HEK293 (cell line): Measurements from ENCODE around the gene GPR62.

Experiments
- CTCF ChIA-PET: fragments of 350-600 bp; formaldehyde crosslinking; extraction: SDS; loops from one replicate; lab custom pipeline; 2021; ENCODE audit warnings: antibody characterized with exemption; lab: Yijun Ruan, JAX
- POLR2A ChIA-PET: fragments of 300-600 bp; formaldehyde crosslinking; extraction: SDS; loops from one replicate; lab custom pipeline; 2020; ENCODE audit warnings: antibody characterized with exemption, inconsistent platforms; lab: Yijun Ruan, JAX
- H3K27ac ChIP-seq: fragments of 200-500 bp; sonication (Bioruptor generic); 2 replicates; pipeline ENCODE4 v1.5.1; 2014; ENCODE audit warnings: low read depth, low read length, control low read depth, inconsistent platforms; ENCODE audit errors: extremely low read depth
- H3K36me3 ChIP-seq, 2 experiments: fragments of 200-500 bp in 1 of 2; sonication (Bioruptor generic) in 1 of 2; 1 replicate in 1 of 2; 2 replicates in 1 of 2; pipeline ENCODE4 v1.5.1; 2014 to 2017; ENCODE audit warnings: inconsistent platforms in 2 of 2, low read length in 2 of 2; ENCODE audit not compliant: control insufficient read depth in 2 of 2, insufficient read depth in 1 of 2
- H3K4me1 ChIP-seq: fragments of 200-500 bp; sonication (Bioruptor generic); 2 replicates; pipeline ENCODE4 v1.5.1; 2014; ENCODE audit warnings: mild to moderate bottlenecking, low read length, inconsistent platforms; ENCODE audit not compliant: control insufficient read depth, insufficient read depth
- H3K4me3 ChIP-seq: 2 replicates; pipeline ENCODE4 v1.5.1; 2011; ENCODE audit warnings: low read depth, mild to moderate bottlenecking, control low read depth, low read length, moderate library complexity
- H3K9me3 ChIP-seq: fragments of 200-500 bp; sonication (Bioruptor generic); 2 replicates; pipeline ENCODE4 v1.5.1; 2014; ENCODE audit warnings: low read depth, low read length, inconsistent platforms; ENCODE audit not compliant: control insufficient read depth, insufficient read depth
- BCL11A ChIP-seq: fragments of 450-650 bp; formaldehyde crosslinking; IDR thresholded peaks from 2 replicates; pipeline ENCODE4 v1.5.1; 2016; ENCODE audit warnings: low read depth, missing biosample characterization, missing genetic modification characterization
- BCL6B ChIP-seq: fragments of 450-650 bp; formaldehyde crosslinking; IDR thresholded peaks from 2 replicates; pipeline ENCODE4 v1.5.1; 2017; ENCODE audit warnings: missing biosample characterization, missing genetic modification characterization
- GLIS2 ChIP-seq: fragments of 450-650 bp; formaldehyde crosslinking; IDR thresholded peaks from 2 replicates; pipeline ENCODE4 v1.5.1; 2016; ENCODE audit warnings: missing biosample characterization, missing genetic modification characterization
- KLF1 ChIP-seq: fragments of 450-650 bp; formaldehyde crosslinking; IDR thresholded peaks from 2 replicates; pipeline ENCODE4 v1.5.1; 2016; ENCODE audit warnings: missing biosample characterization, missing genetic modification characterization
- KLF10 ChIP-seq: fragments of 450-650 bp; IDR thresholded peaks from 2 replicates; pipeline ENCODE4 v1.5.1; 2018; ENCODE audit warnings: missing biosample characterization, mild to moderate bottlenecking, missing genetic modification characterization
- KLF16 ChIP-seq: fragments of 450-650 bp; formaldehyde crosslinking; IDR thresholded peaks from 2 replicates; pipeline ENCODE4 v1.5.1; 2017; ENCODE audit warnings: missing biosample characterization, missing genetic modification characterization
- SALL2 ChIP-seq: fragments of 450-650 bp; formaldehyde crosslinking; IDR thresholded peaks from 2 replicates; pipeline ENCODE4 v1.5.0; 2017; ENCODE audit warnings: missing biosample characterization, mild to moderate bottlenecking, missing genetic modification characterization, borderline replicate concordance
- SP7 ChIP-seq: fragments of 450-650 bp; formaldehyde crosslinking; IDR thresholded peaks from 2 replicates; pipeline ENCODE4 v1.5.1; 2016; ENCODE audit warnings: missing biosample characterization, missing genetic modification characterization
- ZBTB11 ChIP-seq: fragments of 450-650 bp; formaldehyde crosslinking; conservative IDR thresholded peaks from 2 replicates; pipeline ENCODE4 v1.5.1; 2016; ENCODE audit warnings: low read depth, missing biosample characterization, missing genetic modification characterization
- ZBTB20 ChIP-seq: fragments of 450-650 bp; formaldehyde crosslinking; IDR thresholded peaks from 2 replicates; pipeline ENCODE4 v1.5.1; 2016; ENCODE audit warnings: missing biosample characterization, missing genetic modification characterization
- ZBTB48 ChIP-seq: fragments of 450-650 bp; formaldehyde crosslinking; IDR thresholded peaks from 2 replicates; pipeline ENCODE4 v1.5.1; 2016; ENCODE audit warnings: missing biosample characterization, missing genetic modification characterization
- ZFHX2 ChIP-seq: fragments of 450-650 bp; formaldehyde crosslinking; conservative IDR thresholded peaks from 2 replicates; pipeline ENCODE4 v1.5.1; 2016; ENCODE audit warnings: missing biosample characterization, missing genetic modification characterization
- ZIC2 ChIP-seq: fragments of 450-650 bp; formaldehyde crosslinking; IDR thresholded peaks from 2 replicates; pipeline ENCODE4 v1.5.1; 2016; ENCODE audit warnings: missing biosample characterization, missing genetic modification characterization
- ZNF16 ChIP-seq: fragments of 450-650 bp; formaldehyde crosslinking; IDR thresholded peaks from 2 replicates; pipeline ENCODE4 v1.5.1; 2016; ENCODE audit warnings: low read depth, missing biosample characterization, missing genetic modification characterization
- ZNF423 ChIP-seq: fragments of 450-650 bp; formaldehyde crosslinking; IDR thresholded peaks from 2 replicates; pipeline ENCODE4 v1.5.1; 2016; ENCODE audit warnings: missing biosample characterization, missing genetic modification characterization
- ZNF501 ChIP-seq: fragments of 450-650 bp; formaldehyde crosslinking; IDR thresholded peaks from 2 replicates; pipeline ENCODE4 v1.5.1; 2016; ENCODE audit warnings: missing biosample characterization, missing genetic modification characterization
- ZNF629 ChIP-seq: fragments of 450-650 bp; formaldehyde crosslinking; IDR thresholded peaks from 2 replicates; pipeline ENCODE4 v1.5.1; 2017; ENCODE audit warnings: missing biosample characterization, missing genetic modification characterization
- ZNF843 ChIP-seq: fragments of 450-650 bp; formaldehyde crosslinking; IDR thresholded peaks from 2 replicates; pipeline ENCODE4 v1.5.1; 2016; ENCODE audit warnings: missing biosample characterization, missing genetic modification characterization
- ZSCAN30 ChIP-seq: fragments of 450-650 bp; IDR thresholded peaks from 2 replicates; pipeline ENCODE4 v1.5.1; 2018; ENCODE audit warnings: missing biosample characterization, mild to moderate bottlenecking, missing genetic modification characterization, moderate library complexity
- TF ChIP-seq, protein P1 (sequence below): fragments of 450-650 bp; formaldehyde crosslinking; IDR thresholded peaks from 2 replicates; pipeline ENCODE4 v1.5.1; 2017; ENCODE audit warnings: missing biosample characterization, missing genetic modification characterization
- TF ChIP-seq, protein P2 (sequence below): fragments of 450-650 bp; formaldehyde crosslinking; IDR thresholded peaks from 2 replicates; pipeline ENCODE4 v1.5.1; 2016; ENCODE audit warnings: missing biosample characterization, missing genetic modification characterization, low read depth

Gene GPR62

GRCh38 chr3:51940648-51941462 is 14.3 kb upstream of the GPR62 start (continued):
- TF ChIP-seq BCL6B (tag by site-specific recombination) (no peak), ZBTB48 (tag by site-specific recombination) (no peak)

GRCh38 chr3:51941463-51941797 is 13.8 kb upstream of the GPR62 start:
- CTCF ChIA-PET, result interaction anchor here (0.6 to 2.4 kb wide), 23 partner anchors 9 to 253 kb away, joined by 3 to 13 read pairs (median 4); partner anchors contain the start of genes ABHD14B, DUSP7 and GPR62
- Histone ChIP-seq H3K4me3 (peak overlapping the region; percentile 70), H3K36me3 (peaks cover 0 to 40% of the 10 kb centered on the region in 2 experiments; a peak in 1 of 3 replicates), H3K9me3 (no peaks in the 10 kb centered on the region), H3K4me1 (peaks cover 4% of the 10 kb centered on the region), H3K27ac (no peak overlapping the region)
- POLR2A ChIA-PET, result interaction anchor here (1.0 to 2.8 kb wide), 8 partner anchors 9 to 442 kb away, joined by 3 to 20 read pairs (median 8); partner anchors contain the start of genes ABHD14B, ACY1, DCAF1 and RPL29
- TF ChIP-seq, protein P1, sequence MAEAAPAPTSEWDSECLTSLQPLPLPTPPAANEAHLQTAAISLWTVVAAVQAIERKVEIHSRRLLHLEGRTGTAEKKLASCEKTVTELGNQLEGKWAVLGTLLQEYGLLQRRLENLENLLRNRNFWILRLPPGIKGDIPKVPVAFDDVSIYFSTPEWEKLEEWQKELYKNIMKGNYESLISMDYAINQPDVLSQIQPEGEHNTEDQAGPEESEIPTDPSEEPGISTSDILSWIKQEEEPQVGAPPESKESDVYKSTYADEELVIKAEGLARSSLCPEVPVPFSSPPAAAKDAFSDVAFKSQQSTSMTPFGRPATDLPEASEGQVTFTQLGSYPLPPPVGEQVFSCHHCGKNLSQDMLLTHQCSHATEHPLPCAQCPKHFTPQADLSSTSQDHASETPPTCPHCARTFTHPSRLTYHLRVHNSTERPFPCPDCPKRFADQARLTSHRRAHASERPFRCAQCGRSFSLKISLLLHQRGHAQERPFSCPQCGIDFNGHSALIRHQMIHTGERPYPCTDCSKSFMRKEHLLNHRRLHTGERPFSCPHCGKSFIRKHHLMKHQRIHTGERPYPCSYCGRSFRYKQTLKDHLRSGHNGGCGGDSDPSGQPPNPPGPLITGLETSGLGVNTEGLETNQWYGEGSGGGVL, result peak; percentile 34; the same call in 1 of the 2 replicates
- TF ChIP-seq ZBTB20 (tag by site-specific recombination) (peak; percentile 73), ZBTB48 (tag by site-specific recombination) (0 out of 2 replicates have a peak, but pooled peaks have one; percentile 25), ZIC2 (tag by site-specific recombination) (0 out of 2 replicates have a peak, but pooled peaks have one; percentile 28), ZNF16 (tag by site-specific recombination) (no peak), GLIS2 (tag by site-specific recombination) (peak; percentile 39; the same call in 1 of the 2 replicates), SALL2 (tag by site-specific recombination) (no peak)
- TF ChIP-seq, protein P2, sequence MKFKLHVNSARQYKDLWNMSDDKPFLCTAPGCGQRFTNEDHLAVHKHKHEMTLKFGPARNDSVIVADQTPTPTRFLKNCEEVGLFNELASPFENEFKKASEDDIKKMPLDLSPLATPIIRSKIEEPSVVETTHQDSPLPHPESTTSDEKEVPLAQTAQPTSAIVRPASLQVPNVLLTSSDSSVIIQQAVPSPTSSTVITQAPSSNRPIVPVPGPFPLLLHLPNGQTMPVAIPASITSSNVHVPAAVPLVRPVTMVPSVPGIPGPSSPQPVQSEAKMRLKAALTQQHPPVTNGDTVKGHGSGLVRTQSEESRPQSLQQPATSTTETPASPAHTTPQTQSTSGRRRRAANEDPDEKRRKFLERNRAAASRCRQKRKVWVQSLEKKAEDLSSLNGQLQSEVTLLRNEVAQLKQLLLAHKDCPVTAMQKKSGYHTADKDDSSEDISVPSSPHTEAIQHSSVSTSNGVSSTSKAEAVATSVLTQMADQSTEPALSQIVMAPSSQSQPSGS (tag by site-specific recombination), result no peak

GRCh38 chr3:51941798-51942602 is 13.2 kb upstream of the GPR62 start, which contains the start of the genes PARP3 and RRP9:
PARP3 (plus strand) TSS chr3:51942363; CDS start chr3:51943356, 993 bp downstream.
RRP9 (minus strand) TSS chr3:51941904; CDS start chr3:51941867, 37 bp downstream.
- POLR2A ChIA-PET, result interaction anchor here (1.0 to 2.8 kb wide), 8 partner anchors 9 to 442 kb away, joined by 3 to 20 read pairs (median 8); partner anchors contain the start of genes ABHD14B, ACY1, DCAF1 and RPL29
- H3K9me3 ChIP-seq, result no peaks in the 10 kb centered on the region
- CTCF ChIA-PET, result interaction anchor here (0.6 to 2.4 kb wide), 33 partner anchors 8 to 1268 kb away, joined by 3 to 22 read pairs (median 4); partner anchors contain the start of genes ABHD14A, ABHD14B, ACY1 and DUSP7
- peak within 1 kb of the TSS; percentile 70 for H3K4me3 ChIP-seq
- H3K27ac ChIP-seq, result peak within 1 kb of the TSS; percentile 81
- H3K4me1 ChIP-seq, result peaks cover 4% of the 10 kb centered on the region
- H3K36me3 ChIP-seq, result peaks cover 0 to 35% of the 10 kb centered on the region in 2 experiments; a peak in 1 of 3 replicates
- TF ChIP-seq KLF1 (tag by site-specific recombination) (peak; percentile 11; the same call in 1 of the 2 replicates), ZFHX2 (tag by site-specific recombination) (no peak), ZNF501 (tag by site-specific recombination) (peak; percentile 62; the same call in 1 of the 2 replicates), KLF16 (tag by site-specific recombination) (0 out of 2 replicates have a peak, but pooled peaks have one; percentile 38), KLF10 (peak; percentile 79), ZNF843 (tag by site-specific recombination) (0 out of 2 replicates have a peak, but pooled peaks have one; percentile 15), ZNF423 (tag by site-specific recombination) (peak; percentile 91), ZBTB11 (tag by site-specific recombination) (peak; percentile 28; the same call in 1 of the 2 replicates), ZNF629 (peak; percentile 39; the same call in 1 of the 2 replicates), BCL11A (tag by site-specific recombination) (peak; percentile 61; the same call in 1 of the 2 replicates), SP7 (tag by site-specific recombination) (peak; percentile 50; the same call in 1 of the 2 replicates), ZSCAN30 (tag by site-specific recombination) (peak; percentile 52; the same call in 1 of the 2 replicates)
